H9 (cell line): Measurements from ENCODE around the gene TUT7. TPM values are rescaled to one million over a fixed set of nuclear protein-coding genes. Genes with fewer than 3 reads are reported as not detected.

ENCODE experiments used
- DNase-seq: peaks from one replicate; pipeline ENCODE4 v3.0.0-alpha.2; 2017
- H2AFZ ChIP-seq: one replicate; pipeline ENCODE4 v1.6.1; 2013; ENCODE audit warnings: mild to moderate bottlenecking, low read length, control low read depth, moderate library complexity
- H2AK5ac ChIP-seq: 2 replicates; pipeline ENCODE4 v1.6.1; 2013; ENCODE audit warnings: low read length, control low read depth, mixed read lengths; ENCODE audit not compliant: insufficient read length
- H2BK120ac ChIP-seq: one replicate; pipeline ENCODE4 v1.6.1; 2013; ENCODE audit warnings: low read depth, mild to moderate bottlenecking, low read length, control low read depth, inconsistent platforms; ENCODE audit not compliant: poor library complexity, severe bottlenecking
- H2BK12ac ChIP-seq: 2 replicates; pipeline ENCODE4 v1.6.1; 2013; ENCODE audit warnings: low read length, control low read depth, mixed read lengths, low read depth; ENCODE audit not compliant: insufficient read length
- H2BK15ac ChIP-seq: 2 replicates; pipeline ENCODE4 v1.6.1; 2013; ENCODE audit warnings: low read depth, low read length, control low read depth
- H2BK20ac ChIP-seq: one replicate; pipeline ENCODE4 v1.6.1; 2013; ENCODE audit warnings: low read depth, mild to moderate bottlenecking, low read length, control low read depth, inconsistent platforms; ENCODE audit not compliant: poor library complexity, severe bottlenecking
- H2BK5ac ChIP-seq: 2 replicates; pipeline ENCODE4 v1.6.1; 2013; ENCODE audit warnings: low read length, control low read depth, mixed read lengths; ENCODE audit not compliant: insufficient read length
- H3K14ac ChIP-seq: 2 replicates; pipeline ENCODE4 v1.6.1; 2013; ENCODE audit warnings: low read length, control low read depth; ENCODE audit not compliant: insufficient read depth
- H3K18ac ChIP-seq: 2 replicates; pipeline ENCODE4 v1.6.1; 2013; ENCODE audit warnings: low read depth, mild to moderate bottlenecking, mixed read lengths, low read length, control low read depth; ENCODE audit not compliant: insufficient read length
- H3K23ac ChIP-seq: 2 replicates; pipeline ENCODE4 v1.6.1; 2013; ENCODE audit warnings: low read length, control low read depth, mixed read lengths, low read depth; ENCODE audit not compliant: insufficient read length
- H3K23me2 ChIP-seq: 2 replicates; pipeline ENCODE4 v1.6.1; 2013; ENCODE audit warnings: low read depth, mild to moderate bottlenecking, mixed read lengths, low read length, control low read depth; ENCODE audit not compliant: insufficient read length, poor library complexity, severe bottlenecking
- H3K27ac ChIP-seq: 2 replicates; pipeline ENCODE4 v1.5.1; 2013; ENCODE audit warnings: low read length, control low read depth, mixed read lengths, low read depth; ENCODE audit not compliant: insufficient read length
- H3K27me3 ChIP-seq: 2 replicates; pipeline ENCODE4 v1.6.1; 2013; ENCODE audit warnings: low read length, control low read depth, inconsistent platforms; ENCODE audit not compliant: insufficient read depth
- H3K4ac ChIP-seq: 2 replicates; pipeline ENCODE4 v1.6.1; 2013; ENCODE audit warnings: low read depth, mild to moderate bottlenecking, control low read depth, inconsistent platforms, low read length, moderate library complexity
- H3K4me1 ChIP-seq: 2 replicates; pipeline ENCODE4 v1.6.1; 2013; ENCODE audit warnings: low read length, control low read depth, inconsistent platforms; ENCODE audit not compliant: insufficient read depth
- H3K4me2 ChIP-seq: 2 replicates; pipeline ENCODE4 v1.6.1; 2013; ENCODE audit warnings: low read length, control low read depth, mixed read lengths; ENCODE audit not compliant: insufficient read length, insufficient read depth
- H3K56ac ChIP-seq: 2 replicates; pipeline ENCODE4 v1.6.1; 2013; ENCODE audit warnings: low read depth, mild to moderate bottlenecking, mixed read lengths, low read length, control low read depth; ENCODE audit not compliant: insufficient read length
- H3K79me1 ChIP-seq: 2 replicates; pipeline ENCODE4 v1.6.1; 2013; ENCODE audit warnings: low read depth, mild to moderate bottlenecking, moderate library complexity, low read length, control low read depth, inconsistent platforms; ENCODE audit not compliant: insufficient read depth, poor library complexity, severe bottlenecking
- H3K79me2 ChIP-seq: 2 replicates; pipeline ENCODE4 v1.6.1; 2013; ENCODE audit warnings: low read length, control low read depth, inconsistent platforms; ENCODE audit not compliant: insufficient read depth
- H3K9ac ChIP-seq: 2 replicates; pipeline ENCODE4 v1.6.1; 2013; ENCODE audit warnings: low read length, control low read depth, mixed read lengths; ENCODE audit not compliant: insufficient read length; ENCODE audit errors: extremely low read depth
- H3K9me3 ChIP-seq: one replicate; pipeline ENCODE4 v1.6.1; 2013; ENCODE audit warnings: low read depth, low read length, inconsistent platforms; ENCODE audit not compliant: control insufficient read depth
- H3T11ph ChIP-seq: one replicate; pipeline ENCODE4 v1.6.1; 2013; ENCODE audit warnings: mild to moderate bottlenecking, low read length, control low read depth, inconsistent platforms
- H4K20me1 ChIP-seq: one replicate; pipeline ENCODE4 v1.6.1; 2013; ENCODE audit not compliant: control insufficient read depth, insufficient read length, insufficient read depth
- H4K5ac ChIP-seq: 2 replicates; pipeline ENCODE4 v1.6.1; 2013; ENCODE audit warnings: low read depth, mild to moderate bottlenecking, mixed read lengths, low read length, control low read depth; ENCODE audit not compliant: insufficient read length
- H4K8ac ChIP-seq: replicated peaks from 2 replicates; pipeline ENCODE4 v1.6.1; 2013; ENCODE audit warnings: low read length, control low read depth, mixed read lengths, low read depth; ENCODE audit not compliant: insufficient read length
- H4K91ac ChIP-seq: 2 replicates; pipeline ENCODE4 v1.6.1; 2013; ENCODE audit warnings: low read depth, mild to moderate bottlenecking, moderate library complexity, mixed read lengths, low read length, control low read depth; ENCODE audit not compliant: insufficient read length
- H3K27ac Mint-ChIP-seq, 3 experiments: 2 replicates in 2 of 3; 3 replicates in 1 of 3; pipeline ENCODE4 v1.8.0; 2020 to 2021; ENCODE audit warnings: mixed read lengths in 3 of 3, mild to moderate bottlenecking in 1 of 3, moderate library complexity in 1 of 3
- H3K27me3 Mint-ChIP-seq: 2 replicates; pipeline ENCODE4 v1.8.0; 2021; ENCODE audit warnings: low read depth, mild to moderate bottlenecking, moderate library complexity, mixed read lengths
- H3K36me3 Mint-ChIP-seq, 3 experiments: 2 replicates in 2 of 3; 3 replicates in 1 of 3; pipeline ENCODE4 v1.8.0; 2020 to 2021; ENCODE audit warnings: low read depth in 3 of 3, mixed read lengths in 3 of 3; ENCODE audit not compliant: insufficient read depth in 1 of 3
- H3K4me1 Mint-ChIP-seq, 2 experiments: 2 replicates each; pipeline ENCODE4 v1.8.0; 2020; ENCODE audit warnings: mixed read lengths in 2 of 2
- H3K4me3 Mint-ChIP-seq, 2 experiments: 2 replicates in 1 of 2; 3 replicates in 1 of 2; pipeline ENCODE4 v1.8.0; 2020 to 2021; ENCODE audit warnings: mild to moderate bottlenecking in 2 of 2, mixed read lengths in 2 of 2, moderate library complexity in 1 of 2
- H3K9me3 Mint-ChIP-seq, 2 experiments: 2 replicates in 1 of 2; 3 replicates in 1 of 2; pipeline ENCODE4 v1.8.0; 2020; ENCODE audit warnings: mild to moderate bottlenecking in 2 of 2, mixed read lengths in 2 of 2, moderate library complexity in 1 of 2
- CTCF ChIP-seq: fragments of 200-600 bp; sonication (generic); conservative IDR thresholded peaks from 3 replicates; pipeline ENCODE4 v1.8.0; 2021; ENCODE audit warnings: antibody characterized with exemption, mild to moderate bottlenecking
- WGBS: extraction: QIAGEN DNeasy Blood & Tissue Kit; methylation state at CpG from one replicate; pipeline ENCODE4 v1.1.7; 2013; ENCODE audit warnings: missing lambda C conversion rate, low lambda C conversion rate, mixed read lengths; ENCODE audit not compliant: insufficient read length; ENCODE audit errors: extremely low coverage; 5-methylcytosine and 5-hydroxymethylcytosine counted together
- total RNA-seq: library from RNA; stranded (reverse); gene quantifications from 2 replicates; pipeline ENCODE4 v1.2.1, GENCODE V29; 2021

The TUT7 gene
- total RNA-seq, 1 experiment from 2014 or later = 23.1 TPM

GRCh38 chr9:86262492-86262891 lies 91.7 kb downstream of the TUT7 start:
- Histone ChIP-seq H4K5ac (peak overlapping the region; percentile 58), H4K8ac (no peak overlapping the region), H3K4ac (no peak overlapping the region), H3K14ac (no peak overlapping the region), H3K23me2 (no peaks in the 10 kb centered on the region), H3K79me1 (no peaks in the 10 kb centered on the region), H2BK5ac (no peak overlapping the region), H3K27ac (no peak overlapping the region), H3K9me3 (no peaks in the 10 kb centered on the region), H3K9ac (no peak overlapping the region), H2BK12ac (no peak overlapping the region), H2AK5ac (no peak overlapping the region), H2AFZ (no peak overlapping the region), H3K18ac (no peak overlapping the region), H3K79me2 (no peaks in the 10 kb centered on the region), H4K91ac (no peak overlapping the region), H2BK20ac (no peak overlapping the region), H3K4me1 (no peaks in the 10 kb centered on the region), H3K4me2 (no peak overlapping the region), H3T11ph (no peak overlapping the region), H2BK15ac (no peak overlapping the region), H3K23ac (no peak overlapping the region), H4K20me1 (no peaks in the 10 kb centered on the region), H2BK120ac (no peak overlapping the region), H3K27me3 (no peaks in the 10 kb centered on the region), H3K56ac (no peak overlapping the region)
- no CpG with 5 or more reads among the region's 4 CpGs for WGBS
- Mint-ChIP-seq H3K27ac (peak overlapping the region in 2 of 3 experiments; percentile 37 to 38; a peak in 2 of 7 replicates), H3K36me3 (peaks cover 16 to 28% (median 22%) of the 10 kb centered on the region in 3 experiments; a peak in 6 of 7 replicates), H3K4me1 (peaks cover 8 to 10% of the 10 kb centered on the region in 2 experiments), H3K4me3 (no peak overlapping the region), H3K27me3 (no peaks in the 10 kb centered on the region), H3K9me3 (no peaks in the 10 kb centered on the region)
- TF ChIP-seq CTCF = no peak
- no peak for DNase-seq
